HUES48 (cell line): ENCODE data around the gene RAB5A.
"Not testable (repeated sequence)": the region's sequence is repeated elsewhere in the genome, so short reads cannot be mapped to it uniquely, and the experiment has no call there.

Experiments
- H3K27ac ChIP-seq: one replicate; pipeline ENCODE4 v1.7.0; 2013; ENCODE audit warnings: low read depth, low read length, inconsistent platforms
- H3K27me3 ChIP-seq: 2 replicates; pipeline ENCODE4 v1.6.1; 2013; ENCODE audit warnings: mild to moderate bottlenecking, low read length; ENCODE audit not compliant: control insufficient read depth, insufficient read depth
- H3K36me3 ChIP-seq: 2 replicates; pipeline ENCODE4 v1.6.1; 2013; ENCODE audit warnings: low read length; ENCODE audit not compliant: control insufficient read depth, insufficient read depth
- H3K4me1 ChIP-seq: 2 replicates; pipeline ENCODE4 v1.6.1; 2013; ENCODE audit warnings: mild to moderate bottlenecking, low read length; ENCODE audit not compliant: control insufficient read depth, insufficient read depth
- H3K4me3 ChIP-seq: 2 replicates; pipeline ENCODE4 v1.5.1; 2013; ENCODE audit warnings: mild to moderate bottlenecking, low read depth, low read length
- H3K9ac ChIP-seq: 2 replicates; pipeline ENCODE4 v1.6.1; 2013; ENCODE audit warnings: mild to moderate bottlenecking, low read depth, low read length, moderate library complexity
- H3K9me3 ChIP-seq: 2 replicates; pipeline ENCODE4 v1.6.1; 2013; ENCODE audit warnings: low read length; ENCODE audit not compliant: control insufficient read depth, insufficient read depth

The RAB5A gene, protein sequence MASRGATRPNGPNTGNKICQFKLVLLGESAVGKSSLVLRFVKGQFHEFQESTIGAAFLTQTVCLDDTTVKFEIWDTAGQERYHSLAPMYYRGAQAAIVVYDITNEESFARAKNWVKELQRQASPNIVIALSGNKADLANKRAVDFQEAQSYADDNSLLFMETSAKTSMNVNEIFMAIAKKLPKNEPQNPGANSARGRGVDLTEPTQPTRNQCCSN

DNA sequence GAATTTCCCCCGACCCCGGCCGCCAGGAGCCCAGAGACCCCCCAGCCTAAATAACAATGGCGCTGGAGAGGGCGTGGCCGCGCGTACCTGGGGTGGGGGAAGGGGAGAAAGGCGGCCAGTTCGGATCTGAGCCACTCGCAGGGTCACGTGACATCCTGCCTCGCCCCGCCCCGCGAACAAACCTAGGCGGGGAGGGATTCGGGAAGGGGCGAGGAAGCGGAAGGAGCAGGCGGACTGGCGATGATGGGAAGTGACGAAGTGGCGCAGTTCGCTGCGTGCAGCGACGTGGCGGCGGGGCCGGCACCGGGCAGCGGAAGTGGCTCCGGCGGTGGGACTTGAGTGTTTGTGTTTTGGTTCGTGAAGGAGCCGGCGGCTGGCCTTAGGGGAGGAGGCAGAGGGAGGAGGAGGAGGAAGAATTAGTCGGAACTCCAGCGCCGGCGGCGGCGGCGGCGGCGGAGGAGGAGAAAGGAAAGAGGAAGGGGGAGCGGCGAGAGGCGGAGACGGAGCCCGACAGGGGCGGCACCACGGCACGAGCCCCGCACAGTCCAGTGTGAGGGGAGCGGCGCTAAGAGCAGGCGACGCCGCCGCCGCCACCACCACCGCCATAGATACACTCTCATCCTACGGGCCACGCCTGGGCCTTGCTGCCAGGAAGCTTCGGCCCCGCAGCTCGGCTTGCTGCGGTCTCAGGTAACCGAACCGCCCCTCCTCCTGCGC lies at the start of gene RAB5A:
Gene RAB5A, plus strand, starts transcription at position 266 of the 717 bp plus-strand sequence. CDS start 3,802 bp downstream, outside the sequence.
- peaks cover 25% of the 10 kb centered on the region for H3K36me3 ChIP-seq
- H3K27me3 ChIP-seq: no peaks in the 10 kb centered on the region
- peak within 1 kb of the TSS; percentile 96 for H3K27ac ChIP-seq
- peak within 1 kb of the TSS; percentile 82 for H3K9ac ChIP-seq
- no peaks in the 10 kb centered on the region for H3K9me3 ChIP-seq
- peaks cover 26% of the 10 kb centered on the region for H3K4me1 ChIP-seq
- H3K4me3 ChIP-seq: peak within 1 kb of the TSS; percentile 76

DNA sequence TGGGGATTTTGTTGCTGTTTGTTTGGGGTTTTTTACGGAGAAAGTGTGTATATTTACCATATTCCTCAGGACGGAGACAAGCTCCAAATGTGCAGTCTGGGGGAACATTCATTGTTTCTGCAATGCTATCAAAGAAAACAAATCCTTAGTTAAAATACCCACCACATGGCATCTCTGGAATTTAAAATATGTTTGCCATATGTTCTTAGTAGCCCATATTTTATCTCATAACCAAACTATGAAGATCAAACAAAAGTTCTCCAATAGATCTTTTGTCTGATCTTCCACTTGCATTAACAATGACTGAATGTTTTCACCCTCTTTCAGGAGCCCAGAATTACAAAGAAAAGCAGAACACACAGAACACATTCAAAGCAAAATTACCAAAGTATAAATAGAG lies 48.2 kb upstream of the RAB5A start:
- H3K27ac ChIP-seq: no peak overlapping the region
- H3K4me3 ChIP-seq: no peak overlapping the region
- peaks cover 10% of the 10 kb centered on the region; the same call in 1 of the 2 replicates for H3K4me1 ChIP-seq
- H3K9me3 ChIP-seq: no peaks in the 10 kb centered on the region
- H3K36me3 ChIP-seq: no peaks in the 10 kb centered on the region
- H3K27me3 ChIP-seq: no peaks in the 10 kb centered on the region
- H3K9ac ChIP-seq: no peak overlapping the region

DNA sequence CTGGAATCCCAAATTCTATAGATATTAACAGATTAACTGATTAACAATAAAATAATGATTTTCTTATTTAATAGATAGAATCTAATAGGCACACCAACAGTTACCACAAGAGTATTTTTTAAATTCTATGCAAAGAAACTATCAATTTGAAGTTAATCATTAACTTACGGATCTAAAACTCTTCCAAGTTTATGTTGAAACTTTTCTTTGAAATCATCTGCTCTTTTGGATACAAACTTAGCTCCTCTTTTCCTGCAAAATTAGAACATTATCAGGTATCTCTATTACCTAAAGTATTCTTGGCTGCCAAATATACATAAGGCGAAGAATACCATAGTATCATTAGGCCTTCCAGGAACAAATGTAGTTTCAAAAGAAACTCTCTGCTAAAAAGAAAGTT lies 47.6 kb upstream of the RAB5A start:
- Histone ChIP-seq H3K36me3 (no peaks in the 10 kb centered on the region), H3K9me3 (no peaks in the 10 kb centered on the region), H3K4me1 (peaks cover 10% of the 10 kb centered on the region; the same call in 1 of the 2 replicates), H3K27ac (no peak overlapping the region), H3K9ac (no peak overlapping the region), H3K4me3 (no peak overlapping the region), H3K27me3 (no peaks in the 10 kb centered on the region)

DNA sequence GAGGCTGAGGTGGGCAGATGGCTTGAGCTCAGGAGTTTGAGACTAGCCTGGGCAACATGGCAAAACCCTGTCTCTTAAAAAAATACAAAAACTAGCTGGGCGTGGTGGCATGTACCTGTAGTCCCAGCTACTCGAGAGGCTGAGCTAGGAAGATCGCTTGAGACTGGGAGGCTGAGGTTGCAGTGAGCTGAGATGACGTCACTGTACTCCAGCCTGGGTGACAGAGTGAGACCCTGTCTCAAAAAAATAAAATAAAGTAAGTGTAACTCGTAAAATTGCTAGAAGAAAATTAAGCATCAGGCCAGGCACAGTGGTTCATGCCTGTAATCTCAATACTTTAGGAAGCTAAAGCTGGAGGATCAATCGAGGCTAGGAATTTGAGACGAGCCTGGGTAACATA lies 47.1 kb upstream of the RAB5A start:
- not testable (repeated sequence) for H3K9ac ChIP-seq, H3K36me3 ChIP-seq, H3K27me3 ChIP-seq, H3K4me3 ChIP-seq, H3K9me3 ChIP-seq, H3K27ac ChIP-seq
- H3K4me1 ChIP-seq: peaks cover 10% of the 10 kb centered on the region; the same call in 1 of the 2 replicates

DNA sequence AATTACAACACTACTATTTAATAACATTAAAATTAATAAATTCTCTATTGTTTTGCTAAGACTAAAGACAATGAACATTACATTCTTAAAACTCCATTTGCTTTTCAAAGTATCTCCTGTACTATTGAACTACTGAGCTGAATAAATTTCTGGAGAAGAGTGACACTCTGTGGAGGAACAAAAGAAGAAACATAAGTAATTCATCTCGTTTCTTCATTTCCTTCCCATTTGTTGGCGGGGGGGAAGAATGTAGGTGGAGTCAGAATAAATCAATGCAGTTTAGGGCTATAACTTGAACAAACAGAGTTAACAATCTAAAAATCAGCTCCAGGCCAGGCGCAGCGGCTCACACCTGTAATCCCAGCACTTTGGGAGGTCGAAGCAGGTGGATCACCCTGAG lies 45.6 kb upstream of the RAB5A start:
- peaks cover 10% of the 10 kb centered on the region; the same call in 1 of the 2 replicates for H3K4me1 ChIP-seq
- no peaks in the 10 kb centered on the region for H3K27me3 ChIP-seq
- H3K27ac ChIP-seq: no peak overlapping the region
- H3K36me3 ChIP-seq: no peaks in the 10 kb centered on the region
- no peaks in the 10 kb centered on the region for H3K9me3 ChIP-seq
- no peak overlapping the region for H3K9ac ChIP-seq
- H3K4me3 ChIP-seq: no peak overlapping the region

DNA sequence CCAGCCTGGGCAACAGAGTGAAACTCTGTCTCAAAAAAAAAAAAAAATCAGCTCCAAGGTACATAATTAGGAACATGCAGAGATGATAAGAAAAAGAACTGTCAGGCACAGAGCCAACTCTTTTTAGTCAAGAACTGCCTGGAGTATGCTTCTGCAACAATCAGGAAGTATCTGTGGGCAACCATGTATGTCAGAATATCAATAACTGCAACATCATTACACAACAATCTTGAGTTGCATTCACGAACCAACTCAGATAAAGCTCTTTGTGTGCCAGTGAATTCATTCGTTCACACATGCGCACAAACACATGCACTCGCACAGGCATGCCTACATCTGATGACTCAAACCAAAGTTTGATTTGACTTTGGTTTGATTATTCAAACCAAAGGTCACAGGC lies 45.0 kb upstream of the RAB5A start:
- Histone ChIP-seq H3K9me3 (no peaks in the 10 kb centered on the region), H3K4me1 (peaks cover 10% of the 10 kb centered on the region; the same call in 1 of the 2 replicates), H3K27ac (no peak overlapping the region), H3K36me3 (no peaks in the 10 kb centered on the region), H3K4me3 (no peak overlapping the region), H3K9ac (no peak overlapping the region), H3K27me3 (no peaks in the 10 kb centered on the region)

DNA sequence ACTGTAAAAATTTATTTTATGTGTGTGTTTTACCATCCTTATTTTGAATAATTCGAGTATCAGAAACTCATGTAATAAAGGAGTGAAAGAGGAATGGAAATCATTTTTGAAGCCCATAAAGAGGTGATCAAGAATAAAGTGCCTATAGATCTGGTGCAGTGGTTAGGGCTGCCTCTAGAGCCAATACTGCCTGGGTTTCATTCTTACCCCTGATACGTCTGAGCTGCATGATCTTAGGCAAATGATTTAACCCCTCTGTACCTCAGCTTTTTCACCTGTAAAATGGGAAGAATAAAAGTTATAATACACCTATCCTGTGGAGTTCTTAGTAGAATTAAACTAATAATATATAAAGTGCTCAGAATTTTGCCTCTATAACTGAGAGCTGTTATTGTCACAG lies 43.2 kb upstream of the RAB5A start:
- peaks cover 4% of the 10 kb centered on the region; the same call in 1 of the 2 replicates for H3K4me1 ChIP-seq
- H3K36me3 ChIP-seq: no peaks in the 10 kb centered on the region
- no peaks in the 10 kb centered on the region for H3K9me3 ChIP-seq
- H3K4me3 ChIP-seq: no peak overlapping the region
- no peaks in the 10 kb centered on the region for H3K27me3 ChIP-seq
- H3K27ac ChIP-seq: no peak overlapping the region
- no peak overlapping the region for H3K9ac ChIP-seq

DNA sequence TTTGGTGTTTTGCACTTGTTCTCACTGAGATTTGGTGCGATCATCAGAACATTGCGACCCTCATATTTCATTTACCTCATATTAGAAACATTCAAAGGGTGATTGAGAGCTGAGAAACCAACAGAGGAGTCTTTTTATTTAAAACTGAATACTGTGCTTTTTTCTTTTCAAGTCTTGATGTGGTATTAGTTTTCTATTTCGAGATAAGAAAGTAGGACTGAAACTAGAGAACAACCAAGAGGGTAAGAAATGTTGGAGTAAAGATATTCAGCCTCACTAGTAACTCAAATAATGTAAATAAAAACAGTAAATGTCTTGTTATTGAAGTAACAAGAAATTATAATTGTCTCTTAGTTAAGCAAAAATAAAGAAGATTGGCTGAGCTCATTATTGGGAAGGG lies 39.4 kb upstream of the RAB5A start:
- Histone ChIP-seq H3K36me3 (no peaks in the 10 kb centered on the region), H3K4me3 (no peak overlapping the region), H3K9me3 (no peaks in the 10 kb centered on the region), H3K4me1 (no peaks in the 10 kb centered on the region), H3K9ac (no peak overlapping the region), H3K27me3 (no peaks in the 10 kb centered on the region), H3K27ac (no peak overlapping the region)

DNA sequence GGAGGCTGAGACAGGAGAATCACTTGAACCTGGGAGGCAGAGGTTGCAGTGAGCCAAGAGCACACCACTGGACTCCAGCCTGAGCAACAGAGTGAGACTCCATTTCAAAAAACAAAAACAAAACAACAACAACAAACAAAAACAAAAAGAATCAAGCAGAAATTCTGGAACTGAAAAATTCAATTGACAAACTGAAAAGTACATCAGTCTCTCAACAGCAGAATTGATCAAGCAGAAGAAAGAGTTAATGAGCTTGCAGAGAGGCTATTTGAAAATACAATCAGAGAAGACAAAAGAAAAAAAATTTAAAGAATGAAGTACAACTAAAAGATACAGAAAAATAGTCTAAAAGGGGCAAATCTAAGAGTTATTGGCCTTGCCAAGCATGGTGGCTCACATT lies 35.4 kb upstream of the RAB5A start:
- H3K9me3 ChIP-seq: no peaks in the 10 kb centered on the region
- no peak overlapping the region for H3K4me3 ChIP-seq
- no peaks in the 10 kb centered on the region for H3K27me3 ChIP-seq
- H3K4me1 ChIP-seq: no peaks in the 10 kb centered on the region
- H3K9ac ChIP-seq: no peak overlapping the region
- H3K36me3 ChIP-seq: no peaks in the 10 kb centered on the region
- H3K27ac ChIP-seq: no peak overlapping the region

DNA sequence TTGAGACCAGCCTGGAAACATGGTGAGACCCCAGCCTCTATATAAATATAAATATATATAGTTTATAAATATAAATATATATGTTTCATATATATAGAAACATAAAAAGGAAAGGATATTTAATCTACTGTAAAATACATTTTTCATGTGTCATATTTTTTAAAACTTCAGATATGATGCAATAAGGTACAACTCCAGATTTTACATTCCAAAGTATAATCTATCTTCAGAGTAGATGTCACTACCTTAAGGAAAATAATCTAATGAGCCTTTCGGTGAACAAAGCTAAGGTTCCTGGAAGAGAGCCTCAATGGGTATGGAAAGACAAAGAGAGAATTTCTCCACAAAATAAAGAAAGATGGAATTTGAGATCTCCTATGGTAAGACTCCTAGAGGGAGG lies 29.7 kb upstream of the RAB5A start:
- no peaks in the 10 kb centered on the region for H3K9me3 ChIP-seq
- H3K4me1 ChIP-seq: no peaks in the 10 kb centered on the region
- H3K4me3 ChIP-seq: no peak overlapping the region

DNA sequence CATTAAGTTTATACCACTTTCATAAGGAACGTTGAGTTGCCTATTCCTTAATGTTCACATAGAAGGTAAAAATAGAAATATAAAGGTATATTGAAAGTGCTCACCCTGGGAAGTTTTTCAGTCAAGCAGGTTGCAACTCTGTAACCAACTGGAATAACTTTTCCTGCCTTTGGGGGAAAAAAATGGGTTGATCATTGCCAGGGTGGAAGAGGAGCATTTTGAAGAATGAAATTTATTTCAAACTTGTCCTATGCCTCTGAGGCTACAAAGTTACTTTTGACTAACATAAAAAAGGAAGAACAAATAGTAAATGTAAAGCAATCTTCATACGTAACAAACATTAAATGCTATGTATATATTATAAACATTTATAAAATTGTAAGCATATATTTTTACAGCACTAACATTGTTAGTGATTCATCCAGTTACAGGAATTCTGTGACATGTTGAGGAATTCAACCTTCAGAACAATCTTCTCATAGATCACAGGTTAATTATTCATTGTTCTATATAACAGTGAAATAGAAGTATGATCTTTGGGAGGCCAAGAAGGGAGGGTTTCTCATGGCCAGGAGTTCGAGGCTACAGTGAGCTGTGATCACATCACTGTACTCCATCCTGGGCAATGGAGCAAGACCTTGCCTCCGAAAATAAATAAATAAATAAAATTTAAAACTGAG lies 26.4 kb upstream of the RAB5A start:
- H3K36me3 ChIP-seq: no peaks in the 10 kb centered on the region
- H3K9me3 ChIP-seq: no peaks in the 10 kb centered on the region
- no peak overlapping the region for H3K27ac ChIP-seq
- H3K27me3 ChIP-seq: no peaks in the 10 kb centered on the region
- H3K4me1 ChIP-seq: no peaks in the 10 kb centered on the region
- no peak overlapping the region for H3K9ac ChIP-seq
- H3K4me3 ChIP-seq: no peak overlapping the region

More for the DNA sequence above, 29.7 kb upstream of the RAB5A start:
- H3K27me3 ChIP-seq: no peaks in the 10 kb centered on the region
- H3K9ac ChIP-seq: no peak overlapping the region
- H3K36me3 ChIP-seq: no peaks in the 10 kb centered on the region
- H3K27ac ChIP-seq: no peak overlapping the region
